SK-MEL-5 (cell line): Measurements from ENCODE around the gene PRSS8. TPM values are rescaled to one million over a fixed set of nuclear protein-coding genes. Genes with fewer than 3 reads are reported as not detected.
A peak's percentile ranks its signal among the peaks of the same experiment; 100 is the strongest.
"Not testable (repeated sequence)": the region's sequence is repeated elsewhere in the genome, so short reads cannot be mapped to it uniquely, and the experiment has no call there.

Source experiments
- DNase-seq: peaks from one replicate; pipeline ENCODE4 v3.0.0-alpha.2; 2016; ENCODE audit warnings: low read depth, low spot score
- in situ Hi-C: cut with HindIII; loops from 2 replicates; pipeline ENCODE4 v1.10.0; 2016; ENCODE audit warnings: low sequenced_read_pairs, high pct_unique_total_duplicates, low pct_unique_long_range_greater_than_20kb
- total RNA-seq: library from RNA; depleted of rRNA; stranded (reverse); fragments of >200 nt; shearing (Covaris generic); gene quantifications from 2 replicates; pipeline ENCODE4 v1.2.3, GENCODE V29; 2014

Gene PRSS8
- total RNA-seq, 1 experiment from 2014 or later = not detected

GRCh38 chr16:31111881-31112466 lies 23.6 kb downstream of the PRSS8 start:
- no peak for DNase-seq
- in situ Hi-C loops = no loop called here

GRCh38 chr16:31110106-31111034 lies 25.2 kb downstream of the PRSS8 start:
- in situ Hi-C loops = no loop called here
- DNase-seq = no peak

GRCh38 chr16:31109622-31110021 lies 25.9 kb downstream of the PRSS8 start:
- no peak for DNase-seq
- in situ Hi-C loops = no loop called here

GRCh38 chr16:31108794-31109558 lies 26.6 kb downstream of the PRSS8 start:
- no peak for DNase-seq
- in situ Hi-C loops = no loop called here

GRCh38 chr16:31108035-31108793 lies 27.3 kb downstream of the PRSS8 start, which contains the start of gene BCKDK:
Gene BCKDK (plus strand): TSS chr16:31108386. CDS start chr16:31109224, 838 bp downstream.
- DNase-seq = peak; percentile 71
- in situ Hi-C loops = no loop called here

- in situ Hi-C loops = no loop called here
- DNase-seq = no peak
Measured at GRCh38 chr16:31107465-31107867, 28.1 kb downstream of the PRSS8 start.

GRCh38 chr16:31106509-31107464 lies 28.7 kb downstream of the PRSS8 start:
- no peak for DNase-seq
- in situ Hi-C loops = no loop called here

- in situ Hi-C loops = no loop called here
- DNase-seq = peak; percentile 77
Measured at GRCh38 chr16:31105677-31106213, 29.8 kb downstream of the PRSS8 start.

- in situ Hi-C loops, DNase-seq: not testable (repeated sequence)
Measured at GRCh38 chr16:31100876-31101641, 34.5 kb downstream of the PRSS8 start.

- in situ Hi-C loops = no loop called here
- DNase-seq = no peak
Measured at GRCh38 chr16:31099860-31100638, 35.5 kb downstream of the PRSS8 start.

GRCh38 chr16:31094424-31095120 lies 41.0 kb downstream of the PRSS8 start, which contains the start of gene VKORC1:
Gene VKORC1 (minus strand): TSS chr16:31094797. CDS start chr16:31094729, 68 bp downstream.
- peak; percentile 97 for DNase-seq
- in situ Hi-C loops = no loop called here

GRCh38 chr16:31094088-31094423 lies 41.5 kb downstream of the PRSS8 start:
- no peak for DNase-seq

GRCh38 chr16:31093132-31093703 lies 42.3 kb downstream of the PRSS8 start:
- in situ Hi-C loops = no loop called here
- peak; percentile 70 for DNase-seq

More at GRCh38 chr16:31094088-31094423, 41.5 kb downstream of the PRSS8 start:
- in situ Hi-C loops = no loop called here

GRCh38 chr16:31092330-31092729 lies 43.2 kb downstream of the PRSS8 start:
- no peak for DNase-seq
- in situ Hi-C loops = no loop called here
